Measurements from ENCODE around the gene GNA12.

- TF ChIP-seq CTCF (IDR thresholded peaks at IDR 0.05; ENCODE audit: borderline replicate concordance, extremely low read depth, low read length, poor library complexity, severe bottlenecking) = no peak
- no peak for TF ChIP-seq EZH2 (IDR thresholded peaks at IDR 0.05; ENCODE audit: borderline replicate concordance, low read depth, low read length, severe bottlenecking)
Observed at GRCh38 chr7:2702594-2702957, 141.5 kb downstream of the GNA12 start.

Measured in DND-41 (cell line).